GM18951 (cell line): Measurements from ENCODE around the gene PPARD.

Experiments
- POLR2A ChIP-seq: IDR thresholded peaks from 4 replicates; pipeline ENCODE4 v1.6.1; 2011; ENCODE audit warnings: mild to moderate bottlenecking; ENCODE audit not compliant: insufficient read length, insufficient read depth; ENCODE audit errors: extremely low read depth
- in situ Hi-C: fragments of 300-500 bp; cut with MboI; formaldehyde crosslinking; loops from one replicate; pipeline ENCODE4 v1.12.0; 2022; ENCODE audit warnings: low sequenced_read_pairs, mixed read lengths, inconsistent platforms; ENCODE audit not compliant: unreplicated experiment

The PPARD gene

GRCh38 chr6:35402856-35403191 lies 60.5 kb downstream of the PPARD start:
- in situ Hi-C loops: loop anchor here (10.0 kb wide), 1 partner anchor 48 kb away; no protein-coding TSS in a partner anchor
- TF ChIP-seq POLR2A: no peak

DNA sequence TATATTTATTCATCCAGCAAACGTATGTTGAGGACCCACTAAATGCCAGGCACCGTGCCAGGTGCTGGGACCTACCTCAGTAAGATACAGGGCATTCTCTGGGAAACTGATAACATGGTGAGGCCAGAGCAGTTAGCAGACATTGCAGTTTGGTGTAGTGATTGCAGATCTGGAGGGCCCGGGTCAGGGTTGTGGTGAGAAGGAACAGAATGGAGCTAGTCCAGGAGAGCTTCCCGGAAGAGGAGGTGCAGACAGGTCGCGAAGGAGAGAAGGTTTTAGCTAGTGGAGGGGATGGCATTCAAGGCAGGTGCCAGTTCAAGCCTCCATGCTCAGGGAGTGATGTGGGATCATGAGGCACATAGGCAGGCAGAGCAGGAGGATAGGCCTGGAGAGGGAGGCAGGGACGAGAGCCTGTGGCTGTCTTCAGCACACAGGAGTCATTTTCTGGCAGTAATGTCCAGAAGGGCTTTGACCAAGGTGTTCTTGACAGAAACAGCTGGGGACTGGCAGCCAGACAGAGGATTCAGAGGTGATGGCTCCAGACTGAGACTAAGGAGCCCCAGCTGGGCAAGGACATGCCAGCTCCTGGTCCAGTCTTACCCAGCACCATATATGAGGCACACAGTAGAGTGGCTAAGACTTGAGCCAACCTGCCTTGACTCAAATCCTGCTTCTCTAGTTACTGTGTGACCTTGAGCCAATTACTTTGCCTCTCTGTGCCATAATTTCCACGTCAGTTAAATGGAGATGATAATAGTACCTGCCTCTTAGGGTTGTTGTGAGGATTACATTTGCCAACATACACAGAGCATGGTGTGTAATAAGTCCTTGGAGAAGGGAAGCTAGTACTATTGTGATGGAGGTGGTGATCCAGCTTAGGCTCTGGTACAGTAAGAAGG lies 61.4 kb downstream of the PPARD start:
- in situ Hi-C loops: loop anchor here (10.0 kb wide), 1 partner anchor 49 kb away; no protein-coding TSS in a partner anchor
- TF ChIP-seq POLR2A: no peak

GRCh38 chr6:35406711-35407485 lies 64.5 kb downstream of the PPARD start:
- TF ChIP-seq POLR2A: no peak
- in situ Hi-C loops: loop anchor here (10.0 kb wide), 1 partner anchor 52 kb away; no protein-coding TSS in a partner anchor

- in situ Hi-C loops: loop anchor here (10.0 kb wide), 1 partner anchor 54 kb away; no protein-coding TSS in a partner anchor
- no peak for TF ChIP-seq POLR2A
Observed at GRCh38 chr6:35409245-35409644, 66.9 kb downstream of the PPARD start.

- no peak for TF ChIP-seq POLR2A
- in situ Hi-C loops: no loop called here
Observed at GRCh38 chr6:35410131-35410530, 67.8 kb downstream of the PPARD start.

DNA sequence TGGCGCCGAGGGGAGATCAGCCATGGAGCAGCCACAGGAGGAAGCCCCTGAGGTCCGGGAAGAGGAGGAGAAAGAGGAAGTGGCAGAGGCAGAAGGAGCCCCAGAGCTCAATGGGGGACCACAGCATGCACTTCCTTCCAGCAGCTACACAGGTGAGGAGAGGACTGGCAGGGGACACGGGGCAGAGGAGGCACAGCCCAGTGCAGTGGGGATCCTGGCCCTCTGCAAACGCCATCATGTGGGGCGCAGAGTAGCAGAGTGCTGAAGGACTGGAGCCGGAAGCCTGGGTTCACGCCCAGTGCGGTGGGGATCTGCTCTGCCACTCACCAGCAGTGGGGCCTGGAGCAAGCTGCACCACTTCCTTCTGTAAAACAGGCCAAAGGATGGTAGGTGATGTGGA lies 68.7 kb downstream of the PPARD start:
- in situ Hi-C loops: no loop called here
- no peak for TF ChIP-seq POLR2A

- no peak for TF ChIP-seq POLR2A
- in situ Hi-C loops: no loop called here
Observed at GRCh38 chr6:35412102-35412501, 69.7 kb downstream of the PPARD start.

DNA sequence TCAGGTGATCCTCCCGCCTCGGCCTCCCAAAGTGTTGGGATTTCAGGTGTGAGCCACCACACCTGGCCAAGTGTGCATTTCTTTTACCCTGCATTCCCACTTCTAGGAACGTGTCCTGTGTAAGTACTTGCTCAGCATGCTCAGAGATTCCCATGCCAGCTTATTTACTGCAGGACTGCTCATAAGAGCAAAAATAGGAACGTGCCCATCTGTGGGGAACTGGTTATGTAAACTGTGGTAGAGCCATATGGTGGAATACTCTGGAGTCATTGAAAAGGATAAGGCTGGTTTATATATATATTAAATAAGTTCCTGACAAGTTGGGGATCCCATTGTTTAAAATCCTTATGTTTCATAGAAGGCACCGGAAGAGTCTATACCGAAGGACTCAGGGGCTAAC lies 71.6 kb downstream of the PPARD start:
- in situ Hi-C loops: no loop called here

DNA sequence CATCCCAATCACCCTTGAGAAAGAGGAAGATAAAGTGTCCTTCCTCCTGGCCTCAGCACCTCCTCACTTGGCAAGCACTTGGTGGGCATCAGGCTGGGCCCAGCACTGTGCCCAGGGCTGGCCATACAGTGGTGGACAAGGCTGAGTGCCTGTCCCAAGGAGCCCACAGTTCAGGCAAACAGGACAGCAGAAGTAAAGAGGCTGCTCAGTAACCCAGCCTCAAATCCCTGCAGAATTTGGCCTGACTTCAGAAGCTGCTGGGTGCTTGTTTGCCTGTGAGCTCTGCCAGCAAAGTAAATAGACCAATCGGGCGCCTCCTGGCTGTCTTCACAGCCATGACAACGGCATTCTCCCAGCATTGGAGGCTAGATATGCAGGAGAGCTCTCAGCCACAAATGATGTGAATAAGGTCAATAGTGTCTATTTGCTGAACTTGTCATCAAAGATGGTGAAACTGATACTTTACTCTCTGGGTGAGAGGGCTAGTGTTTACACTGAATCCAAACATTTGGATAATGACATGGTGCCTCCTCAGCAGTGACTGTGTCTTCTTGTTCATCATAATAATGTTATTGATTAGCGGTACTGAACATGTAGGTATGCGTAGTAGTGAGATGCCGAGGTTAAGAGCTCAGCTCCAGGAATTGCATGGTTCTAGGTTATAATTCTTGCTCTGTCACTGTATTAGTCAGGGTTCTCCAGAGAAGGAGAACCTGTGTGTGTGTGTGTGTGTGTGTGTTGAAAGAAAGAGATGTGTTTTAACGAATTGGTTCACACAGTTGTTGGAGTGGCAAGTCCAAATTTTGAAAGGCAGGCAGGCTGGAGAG lies 72.9 kb downstream of the PPARD start:
- in situ Hi-C loops: no loop called here

More for the DNA sequence above, 71.6 kb downstream of the PPARD start:
- TF ChIP-seq POLR2A: no peak

DNA sequence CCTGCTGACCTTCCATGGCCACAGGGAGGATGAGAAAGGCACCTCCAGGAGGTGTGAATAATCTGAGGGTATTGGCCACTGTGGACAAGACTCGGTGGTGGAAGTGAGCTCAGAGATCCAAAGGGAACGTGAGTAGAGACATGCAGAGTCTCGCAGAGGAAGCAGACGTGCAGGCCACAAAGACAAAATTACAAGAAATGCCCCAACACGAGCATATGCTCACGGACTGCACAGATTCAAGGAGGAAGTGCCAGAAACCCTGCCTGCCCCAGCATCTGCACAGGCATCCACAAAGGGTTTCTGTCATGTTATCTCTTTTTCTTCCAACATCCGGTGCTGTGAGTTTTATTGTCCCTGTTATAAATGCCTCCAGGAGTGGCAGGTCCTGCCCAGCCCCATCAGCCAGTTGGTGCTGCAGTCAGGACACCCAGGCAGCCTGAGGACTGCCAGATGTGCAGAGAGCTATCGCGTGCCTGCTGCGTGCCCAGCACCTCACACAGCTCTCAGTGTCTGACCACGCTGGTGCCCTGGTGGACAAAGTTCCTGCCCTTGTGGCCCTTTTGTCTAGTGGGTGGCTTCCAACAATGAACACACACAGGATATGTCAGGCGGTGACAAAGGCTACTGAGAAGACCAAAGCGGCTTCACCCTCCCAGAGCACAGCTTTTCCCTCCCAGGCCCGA lies 75.8 kb downstream of the PPARD start:
- in situ Hi-C loops: no loop called here
- no peak for TF ChIP-seq POLR2A

More for the DNA sequence above, 72.9 kb downstream of the PPARD start:
- TF ChIP-seq POLR2A: no peak

GRCh38 chr6:35419417-35419816 lies 77.1 kb downstream of the PPARD start:
- TF ChIP-seq POLR2A: no peak
- in situ Hi-C loops: no loop called here

DNA sequence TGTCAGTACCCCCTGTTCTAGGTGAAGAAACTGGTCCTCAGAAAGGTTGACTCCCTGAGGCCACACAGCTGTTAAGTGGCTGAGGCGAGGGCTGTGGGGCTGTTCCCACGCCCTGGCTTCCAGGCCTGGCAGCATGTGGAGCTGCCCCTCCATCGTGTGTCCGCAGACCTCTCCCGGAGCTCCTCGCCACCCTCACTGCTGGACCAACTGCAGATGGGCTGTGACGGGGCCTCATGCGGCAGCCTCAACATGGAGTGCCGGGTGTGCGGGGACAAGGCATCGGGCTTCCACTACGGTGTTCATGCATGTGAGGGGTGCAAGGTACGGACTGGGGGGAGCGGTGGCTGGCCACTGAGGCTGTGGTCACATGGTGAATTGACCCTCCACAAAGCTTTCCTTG lies 77.6 kb downstream of the PPARD start:
- in situ Hi-C loops: no loop called here
- no peak for TF ChIP-seq POLR2A
